Keratinocyte (primary cell): ENCODE results near the gene CAPN14.

Experiments used
- EZH2 ChIP-seq: IDR thresholded peaks from one replicate; pipeline ENCODE4 v1.6.1; 2012; ENCODE audit warnings: inconsistent platforms, mild to moderate bottlenecking, low read length, moderate library complexity
- TF ChIP-seq, protein P1 (sequence below), 3 experiments: IDR thresholded peaks in 1 of 3; conservative IDR thresholded peaks in 1 of 3; optimal IDR thresholded peaks in 1 of 3; 2 replicates in 2 of 3; 3 replicates in 1 of 3; pipeline versions ENCODE3 to v1.5.1; 2011; ENCODE audit warnings: low read length in 3 of 3, mild to moderate bottlenecking in 3 of 3, moderate library complexity in 2 of 3, control low read depth in 1 of 3, inconsistent platforms in 1 of 3; ENCODE audit not compliant: insufficient read depth in 2 of 3; ENCODE audit errors: extremely low read depth in 1 of 3

DNA sequence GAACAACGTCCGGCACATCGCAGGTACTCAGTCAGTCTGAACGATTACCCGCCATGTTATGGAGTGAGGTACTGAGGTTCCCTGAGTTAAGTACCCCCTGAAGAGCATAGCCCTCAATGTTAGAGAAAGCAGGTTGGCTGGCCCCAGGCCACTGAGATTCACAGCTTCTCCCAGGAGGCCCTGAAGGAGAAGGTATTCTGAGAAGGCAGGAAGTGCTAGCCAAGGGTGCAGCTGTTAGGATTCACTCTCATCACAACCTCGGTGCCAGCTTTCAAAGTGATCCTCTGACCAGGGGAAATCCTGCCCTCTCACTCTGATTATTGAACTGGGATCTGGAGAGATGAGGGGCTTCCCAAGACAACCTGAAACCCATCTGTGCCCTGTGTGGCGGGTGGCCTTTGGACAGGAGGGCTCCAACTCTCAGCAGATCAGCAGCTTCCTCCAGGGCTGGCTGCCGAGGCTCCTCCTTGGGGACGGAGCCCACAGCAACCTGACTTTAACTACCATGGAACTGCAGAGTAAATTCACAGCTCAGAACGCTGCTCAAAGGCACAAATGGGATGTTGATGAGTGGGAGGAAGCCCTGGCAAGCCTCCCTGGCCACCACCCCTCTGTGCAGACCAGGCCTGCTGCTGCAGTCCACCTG, 24.4 kb upstream of the CAPN14 start:
- TF ChIP-seq, protein P1, sequence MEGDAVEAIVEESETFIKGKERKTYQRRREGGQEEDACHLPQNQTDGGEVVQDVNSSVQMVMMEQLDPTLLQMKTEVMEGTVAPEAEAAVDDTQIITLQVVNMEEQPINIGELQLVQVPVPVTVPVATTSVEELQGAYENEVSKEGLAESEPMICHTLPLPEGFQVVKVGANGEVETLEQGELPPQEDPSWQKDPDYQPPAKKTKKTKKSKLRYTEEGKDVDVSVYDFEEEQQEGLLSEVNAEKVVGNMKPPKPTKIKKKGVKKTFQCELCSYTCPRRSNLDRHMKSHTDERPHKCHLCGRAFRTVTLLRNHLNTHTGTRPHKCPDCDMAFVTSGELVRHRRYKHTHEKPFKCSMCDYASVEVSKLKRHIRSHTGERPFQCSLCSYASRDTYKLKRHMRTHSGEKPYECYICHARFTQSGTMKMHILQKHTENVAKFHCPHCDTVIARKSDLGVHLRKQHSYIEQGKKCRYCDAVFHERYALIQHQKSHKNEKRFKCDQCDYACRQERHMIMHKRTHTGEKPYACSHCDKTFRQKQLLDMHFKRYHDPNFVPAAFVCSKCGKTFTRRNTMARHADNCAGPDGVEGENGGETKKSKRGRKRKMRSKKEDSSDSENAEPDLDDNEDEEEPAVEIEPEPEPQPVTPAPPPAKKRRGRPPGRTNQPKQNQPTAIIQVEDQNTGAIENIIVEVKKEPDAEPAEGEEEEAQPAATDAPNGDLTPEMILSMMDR (optimal IDR thresholded peaks at IDR 0.05 in 1 of 3, IDR thresholded peaks at IDR 0.05 in 1 of 3, conservative IDR thresholded peaks at IDR 0.05 in 1 of 3; ENCODE audit: extremely low read depth in 1 of 3, insufficient read depth in 2 of 3, low read length in 3 of 3): no peak
- no peak for TF ChIP-seq EZH2
